Fibroblast of lung (primary cell): ENCODE results near the gene PVR. TPM values are rescaled to one million over a fixed set of nuclear protein-coding genes. Genes with fewer than 3 reads are reported as not detected.

ENCODE experiments used
- DNase-seq, 2 donors: peaks; one replicate each; pipeline versions ENCODE4 v3.0.0 to v3.0.0-alpha.2; 2010; ENCODE audit warnings: low read depth in 2 of 2
- H2AFZ ChIP-seq: 2 replicates; pipeline ENCODE4 v1.5.1; 2012; ENCODE audit warnings: low read length, control low read depth, inconsistent platforms
- H3K27ac ChIP-seq: 2 replicates; pipeline ENCODE4 v1.5.1; 2011; ENCODE audit warnings: low read length, control low read depth; ENCODE audit not compliant: insufficient read depth
- H3K27me3 ChIP-seq: 2 replicates; pipeline ENCODE4 v1.5.1; 2011; ENCODE audit warnings: mild to moderate bottlenecking, low read length; ENCODE audit not compliant: control insufficient read depth, insufficient read depth
- H3K36me3 ChIP-seq: 2 replicates; pipeline ENCODE4 v1.5.1; 2011; ENCODE audit warnings: low read length; ENCODE audit not compliant: control insufficient read depth, insufficient read depth
- H3K4me1 ChIP-seq: 2 replicates; pipeline ENCODE4 v1.5.1; 2011; ENCODE audit warnings: low read length; ENCODE audit not compliant: control insufficient read depth, insufficient read depth; ENCODE audit errors: extremely low read depth
- H3K4me2 ChIP-seq: 2 replicates; pipeline ENCODE4 v1.5.1; 2011; ENCODE audit warnings: low read length, control low read depth; ENCODE audit not compliant: insufficient read depth; ENCODE audit errors: extremely low read depth
- H3K4me3 ChIP-seq, 4 experiments: fragments of 200-600 bp in 1 of 4; sonication (generic) in 1 of 4; replicated peaks in 1 of 4; 2 replicates each; pipeline ENCODE4 v1.5.1; 2011 to 2016; ENCODE audit warnings: low read length in 4 of 4, low read depth in 3 of 4, mild to moderate bottlenecking in 3 of 4, control low read depth in 2 of 4, inconsistent platforms in 1 of 4, mixed read lengths in 1 of 4; ENCODE audit not compliant: insufficient read depth in 1 of 4; ENCODE audit errors: control extremely low read depth in 1 of 4
- H3K79me2 ChIP-seq: 2 replicates; pipeline ENCODE4 v1.5.1; 2012; ENCODE audit warnings: mild to moderate bottlenecking, low read length, inconsistent platforms; ENCODE audit not compliant: control insufficient read depth, insufficient read depth
- H3K9ac ChIP-seq: 2 replicates; pipeline ENCODE4 v1.5.1; 2011; ENCODE audit warnings: mild to moderate bottlenecking, low read length, control low read depth; ENCODE audit not compliant: insufficient read depth
- H3K9me3 ChIP-seq: 2 replicates; pipeline ENCODE4 v1.5.1; 2012; ENCODE audit warnings: low read depth, low read length; ENCODE audit not compliant: control insufficient read depth, insufficient read depth
- H4K20me1 ChIP-seq: 2 replicates; pipeline ENCODE4 v1.5.1; 2011; ENCODE audit warnings: low read length; ENCODE audit not compliant: control insufficient read depth, insufficient read depth; ENCODE audit errors: extremely low read depth
- CTCF ChIP-seq, 2 donors: IDR thresholded peaks in 1 of 2; conservative IDR thresholded peaks in 1 of 2; 1 replicate in 1 of 2; 2 replicates in 1 of 2; pipeline ENCODE4 v1.5.1; 2011 to 2012; ENCODE audit warnings: low read length in 2 of 2, control low read depth in 1 of 2, inconsistent platforms in 1 of 2, low read depth in 1 of 2, mild to moderate bottlenecking in 1 of 2
- EZH2 ChIP-seq: IDR thresholded peaks from 2 replicates; pipeline ENCODE4 v1.5.1; 2012; ENCODE audit warnings: low read length, control low read depth, mild to moderate bottlenecking; ENCODE audit errors: missing control alignments
- polyA plus RNA-seq, 2 donors: library from polyadenylated mRNA; depleted of rRNA in 1 of 2; stranded (reverse) in 1 of 2; unstranded in 1 of 2; fragments of >200 nt; gene quantifications; 2 replicates each; pipeline ENCODE4 v1.2.1, GENCODE V29; 2011 to 2012; ENCODE audit warnings: missing spikeins in 1 of 2
- total RNA-seq: library from RNA; depleted of rRNA; stranded (reverse); fragments of >200 nt; gene quantifications from 2 replicates; pipeline ENCODE4 v1.2.1, GENCODE V29; 2014

PVR gene
- total and polyA plus RNA-seq, 2 donors (not counting 1 experiment from before 2014, with no cell fraction given), result 229 to 230 TPM

DNA sequence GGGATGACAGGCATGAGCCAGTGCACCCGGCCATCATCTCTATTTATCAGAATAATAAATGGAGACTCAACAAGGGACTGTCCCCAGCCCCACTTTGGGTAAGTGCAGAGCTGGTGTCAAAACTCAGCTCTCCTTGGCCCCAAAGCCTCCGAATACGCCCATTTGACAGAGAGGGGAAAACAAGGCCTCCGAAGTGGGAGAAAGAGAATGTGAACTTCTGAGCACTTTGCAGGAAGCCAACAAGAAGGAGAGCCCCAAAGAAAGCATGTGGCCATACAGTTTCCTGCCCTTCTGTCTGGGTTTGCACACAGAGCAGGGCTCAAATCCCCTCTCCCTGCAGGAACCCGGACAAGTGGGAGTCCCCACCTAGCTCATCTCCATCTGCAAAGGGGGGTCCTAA lies 56.8 kb downstream of the PVR start:
- no peaks in the 10 kb centered on the region for H4K20me1 ChIP-seq
- H3K4me1 ChIP-seq, result no peaks in the 10 kb centered on the region
- no peak overlapping the region for H3K27ac ChIP-seq
- no peaks in the 10 kb centered on the region for H3K27me3 ChIP-seq
- H3K9me3 ChIP-seq, result no peaks in the 10 kb centered on the region
- no peak overlapping the region for H3K4me3 ChIP-seq
- H3K79me2 ChIP-seq, result no peaks in the 10 kb centered on the region
- H3K36me3 ChIP-seq, result no peaks in the 10 kb centered on the region
- TF ChIP-seq EZH2, result no peak
- no peak for TF ChIP-seq CTCF (conservative IDR thresholded peaks at IDR 0.05 in 1 of 2, IDR thresholded peaks at IDR 0.05 in 1 of 2; ENCODE audit: low read depth in 1 of 2, low read length in 2 of 2)
- no peak overlapping the region for H3K4me2 ChIP-seq
- H2AFZ ChIP-seq, result no peak overlapping the region
- no peak overlapping the region for H3K9ac ChIP-seq
- DNase-seq, result no peak

DNA sequence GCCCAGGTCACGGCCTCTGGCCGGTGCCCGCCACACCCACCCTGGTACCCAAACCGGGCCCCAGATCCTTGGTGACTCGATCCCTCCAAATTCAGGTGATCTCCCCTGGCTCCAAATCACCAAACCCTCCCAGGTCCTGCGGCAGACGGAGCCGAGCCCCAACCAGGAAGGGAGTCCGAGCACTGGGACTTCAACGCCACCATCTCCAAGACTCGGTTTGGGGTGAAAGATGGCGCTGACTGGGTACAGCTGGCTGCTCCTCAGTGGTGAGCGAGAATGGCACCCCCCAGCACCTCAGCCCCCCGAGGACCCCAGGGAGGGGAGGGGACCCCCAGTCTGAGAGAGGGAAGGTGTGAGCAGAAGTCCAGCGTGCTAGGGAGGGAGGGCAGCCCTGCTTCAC lies 57.5 kb downstream of the PVR start:
- no peaks in the 10 kb centered on the region for H3K36me3 ChIP-seq
- H3K9ac ChIP-seq, result no peak overlapping the region
- TF ChIP-seq CTCF (conservative IDR thresholded peaks at IDR 0.05 in 1 of 2, IDR thresholded peaks at IDR 0.05 in 1 of 2; ENCODE audit: low read depth in 1 of 2, low read length in 2 of 2) (no peak), EZH2 (no peak)
- H3K4me1 ChIP-seq, result no peaks in the 10 kb centered on the region
- H3K27ac ChIP-seq, result no peak overlapping the region
- no peaks in the 10 kb centered on the region for H3K9me3 ChIP-seq
- no peak overlapping the region for H2AFZ ChIP-seq
- no peak overlapping the region for H3K4me2 ChIP-seq
- no peaks in the 10 kb centered on the region for H3K79me2 ChIP-seq
- H4K20me1 ChIP-seq, result no peaks in the 10 kb centered on the region
- DNase-seq, result no peak
- H3K27me3 ChIP-seq, result no peaks in the 10 kb centered on the region
- no peak overlapping the region for H3K4me3 ChIP-seq

DNA sequence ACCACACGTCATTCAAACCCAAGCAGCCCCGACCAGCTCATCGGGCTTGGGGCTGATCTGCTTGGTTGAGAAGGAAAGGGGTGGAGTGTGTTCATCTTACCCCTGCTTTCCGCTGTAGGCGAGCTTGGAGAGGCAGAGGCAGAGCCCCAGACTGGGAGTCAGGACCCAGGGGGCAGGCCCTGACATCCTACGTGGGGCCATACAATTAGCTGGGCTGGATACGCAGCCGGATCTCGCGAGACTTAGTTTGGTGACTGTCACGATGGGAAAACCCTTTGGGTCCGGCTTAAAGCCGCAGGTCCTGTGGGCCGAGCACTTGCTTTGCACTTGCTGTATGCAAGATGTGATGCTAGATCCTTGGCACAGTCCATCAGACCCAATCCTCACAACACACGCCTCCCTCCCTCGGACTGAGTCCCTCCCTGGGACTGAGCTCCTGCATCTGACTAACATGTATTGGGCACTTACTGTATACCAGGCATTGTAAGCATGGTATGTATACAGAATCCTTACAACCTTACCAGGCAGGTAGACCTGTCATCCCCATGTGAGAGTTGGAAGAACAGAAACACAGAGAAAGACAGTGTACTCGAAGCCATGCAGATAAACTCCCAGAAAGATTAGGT lies 59.0 kb downstream of the PVR start:
- Histone ChIP-seq H3K27me3 (no peaks in the 10 kb centered on the region), H3K79me2 (no peaks in the 10 kb centered on the region), H3K4me3 (no peak overlapping the region), H2AFZ (no peak overlapping the region), H3K9me3 (no peaks in the 10 kb centered on the region), H3K36me3 (no peaks in the 10 kb centered on the region), H3K4me2 (no peak overlapping the region), H3K4me1 (no peaks in the 10 kb centered on the region), H3K27ac (no peak overlapping the region), H3K9ac (no peak overlapping the region), H4K20me1 (no peaks in the 10 kb centered on the region)
- TF ChIP-seq CTCF (conservative IDR thresholded peaks at IDR 0.05 in 1 of 2, IDR thresholded peaks at IDR 0.05 in 1 of 2; ENCODE audit: low read depth in 1 of 2, low read length in 2 of 2), result no peak
- no peak for TF ChIP-seq EZH2
- DNase-seq, result no peak
